Measurements from ENCODE around the gene SLC47A1.

Gene SLC47A1

GRCh38 chr17:19561697-19562318, 28.2 kb downstream of the SLC47A1 start:
- Histone ChIP-seq H3K27ac (no peak overlapping the region), H3K4me3 (no peak overlapping the region)
- no peak for TF ChIP-seq CTCF (IDR thresholded peaks at IDR 0.05)
- no peak for DNase-seq (ENCODE audit: low spot score)

DNA sequence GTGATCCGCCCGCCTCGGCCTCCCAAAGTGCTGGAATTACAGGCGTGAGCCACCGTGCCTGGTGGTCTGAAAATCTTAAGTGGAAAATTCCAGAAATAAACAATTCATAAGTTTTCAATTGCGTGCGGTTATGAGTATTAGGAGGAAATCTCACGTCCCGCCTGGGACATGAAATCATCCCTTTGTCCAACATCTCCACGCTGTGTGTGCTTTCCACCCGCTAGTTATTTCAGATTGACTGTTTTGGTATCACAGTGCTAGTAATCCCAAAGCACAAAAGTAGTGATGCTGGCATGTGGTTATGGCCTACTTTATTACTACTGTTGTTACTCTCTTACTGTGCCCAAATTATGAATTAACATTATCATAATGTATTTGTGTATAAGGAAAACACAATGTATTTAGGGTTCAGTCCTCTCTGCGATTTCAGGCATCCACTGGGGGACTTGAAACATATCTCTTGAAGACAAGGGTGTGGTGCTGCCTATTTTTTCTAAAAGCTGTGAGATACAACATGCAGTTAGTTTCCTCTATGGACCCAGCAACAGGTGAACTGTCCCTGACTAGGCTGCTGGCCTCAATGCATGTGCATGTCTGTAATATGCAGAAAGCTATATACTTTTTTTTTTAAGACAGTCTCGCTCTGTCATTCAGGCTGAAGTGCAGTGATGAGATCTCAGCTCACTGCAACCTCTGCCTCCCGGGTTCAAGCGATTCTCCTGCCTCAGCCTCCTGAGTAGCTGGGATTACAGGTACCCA, 32.3 kb downstream of the SLC47A1 start:
- Histone ChIP-seq H3K27ac (no peak overlapping the region), H3K4me3 (no peak overlapping the region)
- DNase-seq (ENCODE audit: low spot score) = no peak
- no peak for TF ChIP-seq CTCF (IDR thresholded peaks at IDR 0.05)

- no peak for TF ChIP-seq CTCF (IDR thresholded peaks at IDR 0.05)
- no peak overlapping the region for H3K27ac ChIP-seq
- no peak for DNase-seq (ENCODE audit: low spot score)
- H3K4me3 ChIP-seq = no peak overlapping the region
These were observed 33.8 kb downstream of the SLC47A1 start for GRCh38 chr17:19567216-19568015.

- Histone ChIP-seq H3K4me3 (no peak overlapping the region), H3K27ac (no peak overlapping the region)
- DNase-seq (ENCODE audit: low spot score) = no peak
- no peak for TF ChIP-seq CTCF (IDR thresholded peaks at IDR 0.05)
These were observed 34.3 kb downstream of the SLC47A1 start for GRCh38 chr17:19568016-19568350.

DNA sequence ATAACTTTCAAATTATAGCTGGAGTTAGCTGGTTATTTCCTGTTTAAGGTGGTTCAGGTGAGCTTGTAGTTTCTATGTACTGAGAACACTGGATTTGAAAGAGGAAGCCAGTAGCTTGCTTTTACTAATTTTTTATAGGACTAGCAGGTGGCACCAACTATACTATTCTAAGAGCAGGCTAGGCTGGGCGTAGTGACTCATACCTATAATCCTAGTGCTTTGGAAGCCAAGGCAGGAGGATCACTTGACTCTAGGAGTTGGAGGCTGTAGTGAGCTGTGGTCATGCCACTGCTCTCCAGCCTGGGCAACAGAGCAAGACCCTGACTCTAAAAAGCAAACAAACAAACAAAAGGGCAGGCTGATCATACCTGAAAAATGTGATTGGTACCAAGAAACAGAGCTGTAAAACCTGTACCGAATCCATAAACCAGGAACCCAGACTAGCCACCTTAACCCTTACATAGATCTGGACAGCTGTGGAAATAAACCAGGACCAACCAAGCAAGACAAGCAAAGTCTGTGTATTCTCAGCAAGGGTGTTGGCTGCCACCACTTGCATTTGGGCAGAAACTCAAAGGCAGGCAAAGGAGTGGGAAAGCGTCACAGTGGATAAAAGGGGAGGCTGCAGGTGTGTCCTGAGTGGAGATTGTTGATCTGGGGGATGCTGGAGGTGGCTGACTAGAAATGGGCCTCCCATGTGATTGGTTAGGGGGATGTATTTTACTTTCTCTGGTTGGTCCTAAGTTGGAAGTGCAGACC, 36.3 kb downstream of the SLC47A1 start:
- TF ChIP-seq CTCF (IDR thresholded peaks at IDR 0.05) = no peak
- no peak for DNase-seq (ENCODE audit: low spot score)
- no peak overlapping the region for H3K4me3 ChIP-seq
- no peak overlapping the region for H3K27ac ChIP-seq

- TF ChIP-seq CTCF (IDR thresholded peaks at IDR 0.05) = no peak
- no peak for DNase-seq (ENCODE audit: low spot score)
- Histone ChIP-seq H3K4me3 (no peak overlapping the region), H3K27ac (no peak overlapping the region)
These were observed 36.9 kb downstream of the SLC47A1 start for GRCh38 chr17:19570544-19571062.
